ENCODE data around the gene VIPR1.

GRCh38 chr3:42537350-42537749, 34.9 kb downstream of the VIPR1 start:
- no peak for TF ChIP-seq POLR2A (IDR thresholded peaks at IDR 0.05)
- no peak for TF ChIP-seq POLR2AphosphoS5 (IDR thresholded peaks at IDR 0.05)
- TF ChIP-seq CTCF (IDR thresholded peaks at IDR 0.05), result no peak
- no peak for TF ChIP-seq EP300 (IDR thresholded peaks at IDR 0.05)
